Measurements from ENCODE around the gene MT4.

Gene MT4

GRCh38 chr16:56606071-56606475 lies 41.2 kb downstream of the MT4 start:
- no peak for DNase-seq

GRCh38 chr16:56606476-56607108 lies 41.7 kb downstream of the MT4 start:
- DNase-seq = no peak

- no peak for DNase-seq
Observed at GRCh38 chr16:56607109-56607618, 42.3 kb downstream of the MT4 start.

- DNase-seq = no peak
Observed at GRCh38 chr16:56607675-56608042, 42.8 kb downstream of the MT4 start.

- peak; percentile 59 to 76 for DNase-seq
Observed at GRCh38 chr16:56608043-56608875, 43.4 kb downstream of the MT4 start, which contains the start of gene MT2A. MT2A (plus strand) TSS chr16:56608584; CDS start chr16:56608656, 72 bp downstream.

GRCh38 chr16:56608876-56609462 lies 44.1 kb downstream of the MT4 start:
- DNase-seq = peak in 1 of 2 experiments; percentile 16

GRCh38 chr16:56609463-56609921 lies 44.6 kb downstream of the MT4 start:
- DNase-seq = peak in 1 of 2 experiments; percentile 6

- DNase-seq = no peak
Observed at GRCh38 chr16:56610017-56610608, 45.2 kb downstream of the MT4 start.

GRCh38 chr16:56610609-56611111 lies 45.8 kb downstream of the MT4 start:
- no peak for DNase-seq

GRCh38 chr16:56611281-56611833 lies 46.5 kb downstream of the MT4 start:
- no peak for DNase-seq

- DNase-seq = no peak
Observed at GRCh38 chr16:56613706-56614105, 48.8 kb downstream of the MT4 start.

- no peak for DNase-seq
Observed at GRCh38 chr16:56614549-56614991, 49.7 kb downstream of the MT4 start.

- no peak for DNase-seq
Observed at GRCh38 chr16:56615353-56615752, 50.5 kb downstream of the MT4 start.

GRCh38 chr16:56616608-56617211 lies 51.8 kb downstream of the MT4 start:
- DNase-seq = no peak

- DNase-seq = no peak
Observed at GRCh38 chr16:56617212-56618085, 52.6 kb downstream of the MT4 start.

- DNase-seq = no peak
Observed at GRCh38 chr16:56618138-56618537, 53.3 kb downstream of the MT4 start.

Measured in NCI-H187 (cell line).